Stimulated activated naive CD4-positive, alpha-beta T cell (primary cell): Measurements from ENCODE around the gene NFYC.

ENCODE experiments used
- DNase-seq, 6 experiments: peaks; one replicate each; lab custom pipeline; 2025; lab: John Stamatoyannopoulos, UW

NFYC gene

GRCh38 chr1:40796939-40797667 is 105.6 kb downstream of the NFYC start:
- DNase-seq, result peak in 2 of 6 experiments; percentile 13 to 28

GRCh38 chr1:40797668-40798010 is 106.1 kb downstream of the NFYC start:
- DNase-seq, result no peak

GRCh38 chr1:40798366-40799281 is 107.1 kb downstream of the NFYC start:
- no peak for DNase-seq

- DNase-seq, result no peak
Observed at GRCh38 chr1:40799351-40799867, 107.9 kb downstream of the NFYC start.

- DNase-seq, result no peak
Observed at GRCh38 chr1:40801742-40802077, 110.2 kb downstream of the NFYC start.

- peak; percentile 75 to 89 (median 86) for DNase-seq
Observed at GRCh38 chr1:40802078-40802741, 110.7 kb downstream of the NFYC start.

GRCh38 chr1:40802742-40803113 is 111.2 kb downstream of the NFYC start:
- DNase-seq, result no peak

- DNase-seq, result no peak
Observed at GRCh38 chr1:40803447-40803846, 111.9 kb downstream of the NFYC start.

- no peak for DNase-seq
Observed at GRCh38 chr1:40803902-40804301, 112.4 kb downstream of the NFYC start.

GRCh38 chr1:40806240-40806639 is 114.7 kb downstream of the NFYC start:
- DNase-seq, result no peak

- DNase-seq, result no peak
Observed at GRCh38 chr1:40806731-40807695, 115.5 kb downstream of the NFYC start.

GRCh38 chr1:40808002-40808401 is 116.5 kb downstream of the NFYC start:
- DNase-seq, result no peak

- DNase-seq, result no peak
Observed at GRCh38 chr1:40808444-40808843, 116.9 kb downstream of the NFYC start.

GRCh38 chr1:40808909-40809308 is 117.4 kb downstream of the NFYC start:
- DNase-seq, result no peak

GRCh38 chr1:40810927-40811326 is 119.4 kb downstream of the NFYC start:
- no peak for DNase-seq

GRCh38 chr1:40815420-40815819 is 123.9 kb downstream of the NFYC start:
- no peak for DNase-seq

GRCh38 chr1:40817791-40818263 is 126.3 kb downstream of the NFYC start:
- DNase-seq, result no peak

- peak; percentile 77 to 87 (median 84) for DNase-seq
Observed at GRCh38 chr1:40818264-40818961, 126.9 kb downstream of the NFYC start.

GRCh38 chr1:40819101-40819500 is 127.6 kb downstream of the NFYC start:
- DNase-seq, result no peak

- DNase-seq, result no peak
Observed at GRCh38 chr1:40820251-40820797, 128.8 kb downstream of the NFYC start.
